Gastroesophageal sphincter (tissue), 3 donors: ENCODE measurements around the gene PALM3.

Source experiments
- POLR2AphosphoS5 ChIP-seq: sonication (generic); formaldehyde crosslinking; IDR thresholded peaks from one replicate; pipeline ENCODE4 v1.6.1; 2017; ENCODE audit warnings: antibody characterized with exemption
- TF ChIP-seq, protein P1 (sequence below), 4 experiments: fragments of 200-600 bp in 2 of 4; fragments of 450-650 bp in 2 of 4; sonication (generic) in 1 of 4; IDR thresholded peaks; one replicate each; pipeline ENCODE4 v1.5.1; 2017 to 2019; ENCODE audit warnings: antibody characterized with exemption in 4 of 4, mild to moderate bottlenecking in 2 of 4, moderate library complexity in 2 of 4

DNA sequence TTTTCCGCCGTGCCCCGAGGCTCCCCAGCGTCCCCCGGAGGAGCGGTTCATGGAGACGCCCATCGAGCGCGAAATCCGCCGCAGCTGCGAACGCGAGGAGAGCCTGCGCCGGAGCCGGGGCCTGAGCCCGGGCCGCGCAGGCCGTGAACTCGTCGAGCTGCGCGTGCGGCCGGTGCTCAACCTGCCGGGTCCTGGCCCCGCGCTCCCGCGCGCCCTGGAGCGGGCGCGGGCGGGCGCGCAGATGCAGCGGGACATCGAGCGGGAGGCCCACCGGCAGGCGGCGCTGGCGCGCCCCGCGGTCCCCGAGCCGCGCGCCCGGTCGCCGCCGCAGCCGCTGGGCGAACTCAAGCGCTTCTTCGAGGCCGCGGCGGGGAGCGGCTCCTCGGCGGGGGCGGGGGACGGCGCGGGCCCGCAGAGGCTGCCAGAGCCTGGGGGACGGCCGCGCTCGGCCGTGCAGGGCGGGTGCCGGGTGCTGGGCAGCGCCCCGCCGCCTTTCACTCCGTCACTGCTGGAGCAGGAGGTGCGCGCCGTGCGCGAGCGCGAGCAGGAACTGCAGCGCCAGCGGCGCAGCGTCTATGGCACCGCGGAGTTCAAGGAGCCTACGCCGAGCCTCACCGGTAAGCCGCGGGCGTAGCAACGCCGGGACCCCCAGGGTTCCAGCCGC lies 11.5 kb upstream of the PALM3 start:
- peak; percentile 50 for TF ChIP-seq POLR2AphosphoS5
- TF ChIP-seq, protein P1, sequence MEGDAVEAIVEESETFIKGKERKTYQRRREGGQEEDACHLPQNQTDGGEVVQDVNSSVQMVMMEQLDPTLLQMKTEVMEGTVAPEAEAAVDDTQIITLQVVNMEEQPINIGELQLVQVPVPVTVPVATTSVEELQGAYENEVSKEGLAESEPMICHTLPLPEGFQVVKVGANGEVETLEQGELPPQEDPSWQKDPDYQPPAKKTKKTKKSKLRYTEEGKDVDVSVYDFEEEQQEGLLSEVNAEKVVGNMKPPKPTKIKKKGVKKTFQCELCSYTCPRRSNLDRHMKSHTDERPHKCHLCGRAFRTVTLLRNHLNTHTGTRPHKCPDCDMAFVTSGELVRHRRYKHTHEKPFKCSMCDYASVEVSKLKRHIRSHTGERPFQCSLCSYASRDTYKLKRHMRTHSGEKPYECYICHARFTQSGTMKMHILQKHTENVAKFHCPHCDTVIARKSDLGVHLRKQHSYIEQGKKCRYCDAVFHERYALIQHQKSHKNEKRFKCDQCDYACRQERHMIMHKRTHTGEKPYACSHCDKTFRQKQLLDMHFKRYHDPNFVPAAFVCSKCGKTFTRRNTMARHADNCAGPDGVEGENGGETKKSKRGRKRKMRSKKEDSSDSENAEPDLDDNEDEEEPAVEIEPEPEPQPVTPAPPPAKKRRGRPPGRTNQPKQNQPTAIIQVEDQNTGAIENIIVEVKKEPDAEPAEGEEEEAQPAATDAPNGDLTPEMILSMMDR (IDR thresholded peaks at IDR 0.05), result peak in 3 of 4 experiments; percentile 39 to 95 (median 86)
